GM21381 (cell line): ENCODE measurements around the gene INHBB.
"Not testable (repeated sequence)": the region's sequence is repeated elsewhere in the genome, so short reads cannot be mapped to it uniquely, and the experiment has no call there.

Experiments used
- ATAC-seq: cut with Tn5 transposase; IDR thresholded peaks from one replicate; pipeline ENCODE4 v1.9.1; 2021; ENCODE audit warnings: mild to moderate bottlenecking, moderate library complexity; ENCODE audit not compliant: unreplicated experiment

The INHBB gene

DNA sequence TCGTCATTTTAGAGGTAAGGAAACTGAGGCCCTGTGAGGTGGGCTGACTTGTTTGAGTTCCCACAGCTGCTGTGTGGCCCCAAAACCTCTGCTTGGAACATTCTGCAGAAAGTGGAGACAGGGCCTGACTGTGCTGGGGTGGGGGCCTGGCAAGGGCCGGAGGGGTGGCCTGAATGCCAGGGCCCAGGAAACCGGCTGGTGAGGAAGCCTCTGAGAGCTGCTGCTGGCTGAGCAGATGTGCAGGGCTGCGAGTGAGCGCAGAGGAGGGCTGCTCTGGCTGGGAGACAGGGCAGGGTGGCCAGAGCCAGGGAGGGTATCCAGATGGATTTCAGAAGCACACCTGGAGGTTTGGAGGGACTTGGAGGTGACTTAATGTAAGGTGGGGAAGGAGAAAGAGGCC is 29.9 kb upstream of the INHBB start:
- ATAC-seq, result no peak

- no peak for ATAC-seq
Observed at GRCh38 chr2:120316528-120317179, 29.3 kb upstream of the INHBB start.

DNA sequence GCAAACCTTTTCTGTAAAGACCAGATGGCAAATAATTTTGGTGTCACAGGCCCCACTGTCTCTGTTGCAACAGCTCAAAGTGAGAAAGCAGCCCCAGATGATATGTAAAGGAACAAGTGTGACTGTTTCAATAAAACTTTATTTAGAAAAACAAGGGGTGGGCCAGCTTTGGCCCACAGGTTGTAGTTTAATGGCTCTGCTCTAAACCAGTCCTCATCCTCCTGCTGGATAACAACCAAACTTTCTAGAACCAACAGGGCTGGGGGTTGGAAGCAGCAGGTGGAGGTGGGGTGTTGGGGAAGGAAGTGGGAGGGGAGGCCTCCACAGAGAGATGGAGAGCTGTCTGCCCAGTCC is 28.8 kb upstream of the INHBB start:
- ATAC-seq, result no peak

DNA sequence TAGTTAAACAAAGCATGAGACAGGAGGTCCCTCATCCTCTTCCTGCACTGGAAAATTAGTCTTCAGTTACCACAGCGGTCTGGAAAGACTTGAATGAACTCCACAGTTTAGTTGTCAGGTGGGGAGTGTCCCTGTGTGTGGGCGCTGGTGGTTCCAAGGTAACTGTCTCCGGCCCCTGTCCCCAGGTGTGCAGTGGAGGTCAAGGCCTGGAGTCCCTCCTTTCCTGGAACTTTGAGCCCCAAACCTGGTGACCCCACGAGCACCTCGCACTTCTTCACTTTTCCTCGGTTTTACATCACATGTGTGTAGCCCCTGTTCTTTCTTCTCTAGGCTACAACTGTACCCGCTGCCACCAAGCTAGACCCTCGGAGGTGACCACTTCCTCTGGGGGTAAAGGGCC is 28.0 kb upstream of the INHBB start:
- ATAC-seq, result no peak

- no peak for ATAC-seq
Observed at GRCh38 chr2:120318626-120319025, 27.3 kb upstream of the INHBB start.

DNA sequence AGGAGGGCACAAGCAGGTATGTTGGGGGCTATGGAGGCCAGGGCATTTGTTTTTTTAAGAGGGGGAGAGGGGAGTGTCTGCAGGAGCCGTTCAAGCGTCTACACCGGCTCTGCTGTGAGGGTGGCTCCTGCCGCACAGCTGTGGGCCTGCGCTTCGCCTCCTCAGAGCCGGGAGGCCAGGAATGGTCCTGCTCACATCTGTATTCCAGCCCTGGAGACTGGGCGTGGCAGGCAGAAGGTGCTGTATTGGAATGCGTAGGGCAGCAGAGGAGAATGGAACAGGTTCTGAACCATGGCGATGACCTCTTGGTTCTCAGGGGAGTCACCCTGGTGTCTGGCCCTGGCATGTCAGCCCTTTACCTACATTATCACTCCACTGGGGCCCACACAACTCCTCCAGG is 26.8 kb upstream of the INHBB start:
- no peak for ATAC-seq

DNA sequence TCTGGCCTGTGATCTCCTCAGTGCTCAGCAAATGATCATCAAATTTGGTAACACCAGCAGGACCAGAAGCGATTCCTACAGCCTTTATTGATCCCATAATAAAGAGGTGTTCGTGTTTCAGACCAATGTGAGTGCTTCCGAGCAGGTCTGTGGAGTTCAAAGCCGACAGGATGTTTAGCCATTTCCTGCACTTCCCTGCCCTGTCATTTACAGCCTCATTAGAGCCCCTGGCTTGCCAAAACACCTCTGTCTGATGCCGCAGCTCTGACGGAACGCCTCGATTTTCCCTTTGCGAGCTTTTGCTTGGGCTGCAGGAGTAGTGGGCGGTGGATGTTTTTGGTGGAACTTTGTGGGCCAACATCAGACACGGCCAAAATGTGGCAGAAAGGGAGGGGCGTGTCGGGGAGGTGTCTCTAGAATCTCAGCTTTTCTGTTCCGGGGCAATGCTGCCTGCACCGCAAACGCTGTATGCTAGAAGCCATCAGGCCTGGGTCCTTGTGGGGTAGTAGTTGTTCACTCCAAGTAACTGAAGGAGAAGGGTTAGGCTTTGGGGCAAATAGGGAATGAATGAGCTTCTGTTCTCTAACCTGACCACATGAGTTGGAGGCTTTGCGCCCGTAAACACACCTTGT is 26.1 kb upstream of the INHBB start:
- no peak for ATAC-seq

DNA sequence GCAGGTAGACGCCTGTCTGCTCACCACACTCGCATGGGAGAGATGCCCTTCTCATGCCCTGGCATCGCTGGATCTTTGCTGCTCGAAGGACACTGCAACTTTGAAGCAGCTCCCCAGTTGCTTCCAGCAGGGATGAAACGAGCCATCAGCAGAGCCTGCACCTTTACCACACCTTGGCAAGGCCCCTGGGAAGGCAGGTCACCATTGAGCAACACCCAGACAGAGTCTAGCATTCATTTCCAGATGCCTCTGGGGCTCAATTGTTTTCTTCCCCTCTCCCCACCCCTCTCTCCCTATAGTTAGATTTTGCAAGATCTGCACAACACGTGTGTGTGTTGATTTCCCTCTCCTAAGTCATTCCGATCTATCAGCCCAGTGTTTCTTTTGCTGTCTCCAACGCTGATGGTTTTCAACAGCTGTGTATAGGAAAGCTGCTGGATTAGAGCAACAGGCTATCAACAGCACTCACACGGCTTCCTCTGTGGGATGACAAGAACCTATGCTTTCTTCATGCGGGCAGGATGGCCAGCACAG is 25.6 kb upstream of the INHBB start:
- no peak for ATAC-seq

DNA sequence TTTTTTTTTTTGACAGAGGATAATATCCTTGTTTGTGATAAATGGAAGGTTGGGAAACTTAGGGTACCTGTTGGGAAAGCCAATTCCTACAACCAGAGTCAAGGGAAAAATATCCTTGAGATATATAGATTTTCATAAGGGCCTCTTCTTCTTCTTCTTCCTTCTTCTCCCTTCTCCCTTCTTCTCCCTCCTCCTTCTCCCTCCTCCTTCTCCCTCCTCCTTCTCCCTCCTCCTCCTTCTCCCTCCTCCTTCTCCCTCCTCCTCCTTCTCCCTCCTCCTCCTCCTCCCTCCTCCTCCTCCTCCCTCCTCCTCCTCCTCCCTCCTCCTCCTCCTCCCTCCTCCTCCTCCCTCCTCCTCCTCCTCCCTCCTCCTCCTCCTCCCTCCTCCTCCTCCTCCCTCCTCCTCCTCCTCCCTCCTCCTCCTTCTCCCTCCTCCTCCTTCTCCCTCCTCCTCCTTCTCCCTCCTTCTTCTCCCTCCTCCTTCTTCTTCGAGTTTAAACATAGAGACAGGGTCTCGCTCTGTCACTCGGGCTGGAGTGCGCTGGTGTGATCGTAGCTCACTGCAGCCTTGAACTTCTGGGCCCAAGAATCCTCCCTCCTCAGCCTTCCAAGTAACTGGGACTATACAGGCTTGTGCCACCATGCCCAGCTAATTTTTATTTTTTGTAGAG is 24.9 kb upstream of the INHBB start:
- not testable (repeated sequence) for ATAC-seq

DNA sequence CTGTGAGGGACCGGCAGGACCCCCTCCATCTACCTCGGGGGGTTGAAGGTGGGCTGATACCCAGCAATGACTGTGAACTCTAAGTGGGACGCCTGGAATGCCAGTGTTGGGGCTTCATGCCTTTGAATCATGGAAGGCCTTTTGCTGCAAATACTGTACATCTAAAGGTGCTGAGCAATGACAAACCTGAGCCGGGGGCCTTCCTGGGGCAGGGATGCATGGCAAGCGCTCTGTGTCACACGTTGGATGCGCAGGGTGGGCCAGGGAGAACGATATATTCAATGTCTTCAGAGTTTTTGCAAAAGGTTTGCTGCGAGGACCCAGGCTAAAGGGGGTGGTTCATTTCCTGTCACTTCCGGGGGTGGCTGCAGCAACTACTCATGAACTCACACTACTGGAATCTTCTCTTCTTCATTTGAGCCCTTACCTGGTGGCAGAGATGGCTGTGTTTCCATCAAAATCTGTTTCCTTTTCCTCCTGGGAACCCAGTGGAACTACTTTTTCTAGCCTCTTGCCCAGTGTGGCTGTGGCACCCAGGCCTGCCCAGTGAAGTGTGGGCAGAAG is 24.1 kb upstream of the INHBB start:
- ATAC-seq, result no peak

DNA sequence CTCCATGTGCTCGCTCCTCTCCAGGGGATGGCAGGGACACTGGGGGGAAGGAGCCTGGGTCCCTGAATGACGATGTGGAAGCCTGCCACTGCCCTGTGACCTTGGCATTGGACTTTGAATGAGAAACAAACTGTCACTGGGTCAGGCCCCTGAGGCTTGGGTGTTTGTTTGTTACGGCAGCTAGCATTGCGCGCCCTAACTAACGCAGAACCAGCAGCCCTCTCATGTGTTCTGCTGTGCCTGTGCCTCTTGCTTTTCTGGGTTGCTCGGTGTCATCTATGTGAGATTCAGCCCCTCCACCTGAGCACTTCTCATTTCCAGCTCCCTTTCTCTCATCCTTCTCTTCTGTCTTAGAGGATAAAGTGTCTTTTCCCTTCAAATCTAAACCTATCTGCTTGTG is 23.6 kb upstream of the INHBB start:
- ATAC-seq, result no peak

GRCh38 chr2:120323214-120323613 is 22.7 kb upstream of the INHBB start:
- no peak for ATAC-seq

GRCh38 chr2:120323807-120324399 is 22.0 kb upstream of the INHBB start:
- no peak for ATAC-seq

GRCh38 chr2:120324933-120325332 is 21.0 kb upstream of the INHBB start:
- ATAC-seq, result no peak

GRCh38 chr2:120326066-120326465 is 19.9 kb upstream of the INHBB start:
- no peak for ATAC-seq

- ATAC-seq, result no peak
Observed at GRCh38 chr2:120330946-120331822, 14.8 kb upstream of the INHBB start.

DNA sequence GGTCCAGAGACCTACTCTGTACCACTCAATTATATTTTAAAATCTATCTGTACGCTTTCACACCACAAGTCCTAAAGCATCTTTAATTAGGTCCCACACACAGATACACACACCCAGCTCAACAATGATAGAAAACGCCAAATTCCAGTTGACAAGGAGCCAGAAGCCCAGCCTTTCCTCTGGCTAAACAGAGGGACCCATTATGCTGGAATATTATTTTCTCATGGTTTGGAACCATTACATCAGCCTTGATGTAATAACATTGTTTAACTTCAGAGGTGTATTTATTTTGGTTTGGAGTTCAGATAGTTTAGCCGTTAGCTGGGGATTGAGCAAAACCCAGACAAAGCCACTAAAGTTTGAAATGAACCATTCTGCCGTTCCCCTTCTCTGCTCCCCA is 14.0 kb upstream of the INHBB start:
- ATAC-seq, result no peak

- no peak for ATAC-seq
Observed at GRCh38 chr2:120332384-120332783, 13.6 kb upstream of the INHBB start.

DNA sequence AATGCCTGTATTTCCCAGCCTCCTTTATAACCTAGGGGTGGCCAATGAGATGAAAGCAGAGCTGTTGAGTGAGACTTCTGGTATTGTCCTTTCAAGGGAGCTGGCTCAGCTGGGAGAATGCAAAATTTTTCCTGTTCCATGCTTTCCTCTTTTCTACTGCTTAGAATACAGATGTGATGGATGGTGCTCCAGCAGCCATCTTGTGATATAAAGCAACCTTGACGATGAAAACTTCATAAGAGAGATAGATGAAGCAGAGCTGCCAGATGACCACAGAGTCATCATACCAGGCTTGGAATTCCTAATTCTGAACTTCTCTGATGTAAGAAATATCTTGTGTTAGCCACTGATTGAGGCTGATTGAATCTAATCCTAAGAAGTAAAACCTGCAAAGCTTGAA is 11.9 kb upstream of the INHBB start:
- ATAC-seq, result no peak

DNA sequence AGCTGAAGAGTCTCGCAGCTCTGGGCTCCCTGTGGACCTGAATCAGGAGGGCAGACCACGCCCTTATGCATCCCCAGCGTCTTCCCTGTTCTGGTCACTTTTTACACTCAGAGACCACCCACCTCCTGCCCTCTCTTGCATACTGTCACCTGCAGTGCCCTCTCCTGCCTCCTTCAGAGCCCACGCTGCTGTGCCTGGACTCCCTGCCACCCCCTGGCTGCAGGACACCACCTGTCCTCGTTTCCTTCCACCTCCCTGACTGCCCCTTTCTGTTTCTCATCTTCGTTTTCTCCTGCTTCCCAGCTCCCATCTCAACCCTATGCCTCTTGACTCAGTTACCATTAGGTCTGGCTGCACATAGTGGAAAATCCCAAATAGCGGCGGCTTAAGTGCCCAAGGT is 9.2 kb upstream of the INHBB start:
- ATAC-seq, result no peak

GRCh38 chr2:120338015-120338414 is 7.9 kb upstream of the INHBB start:
- no peak for ATAC-seq
